NB4 (cell line): ENCODE measurements around the gene CAMTA1.

Source experiments
- DNase-seq: peaks from one replicate; pipeline ENCODE4 v3.0.0; 2010; ENCODE audit warnings: low read depth
- H3K4me3 ChIP-seq: one replicate; pipeline ENCODE4 v1.5.1; 2011; ENCODE audit warnings: mild to moderate bottlenecking, low read depth, low read length, moderate library complexity
- MYC ChIP-seq: IDR thresholded peaks from 2 replicates; pipeline ENCODE4 v1.6.1; 2011; ENCODE audit warnings: low read depth, low read length
- POLR2A ChIP-seq: IDR thresholded peaks from 2 replicates; pipeline ENCODE4 v1.6.1; 2011; ENCODE audit warnings: mild to moderate bottlenecking; ENCODE audit not compliant: insufficient read length; ENCODE audit errors: extremely low read depth
- TF ChIP-seq, protein P1 (sequence below): IDR thresholded peaks from one replicate; pipeline ENCODE4 v1.5.1; 2012; ENCODE audit warnings: low read depth, low read length
- TF ChIP-seq, protein P2 (sequence below): IDR thresholded peaks from 2 replicates; pipeline ENCODE4 v1.6.1; 2011; ENCODE audit warnings: low read depth, low read length

Gene CAMTA1

DNA sequence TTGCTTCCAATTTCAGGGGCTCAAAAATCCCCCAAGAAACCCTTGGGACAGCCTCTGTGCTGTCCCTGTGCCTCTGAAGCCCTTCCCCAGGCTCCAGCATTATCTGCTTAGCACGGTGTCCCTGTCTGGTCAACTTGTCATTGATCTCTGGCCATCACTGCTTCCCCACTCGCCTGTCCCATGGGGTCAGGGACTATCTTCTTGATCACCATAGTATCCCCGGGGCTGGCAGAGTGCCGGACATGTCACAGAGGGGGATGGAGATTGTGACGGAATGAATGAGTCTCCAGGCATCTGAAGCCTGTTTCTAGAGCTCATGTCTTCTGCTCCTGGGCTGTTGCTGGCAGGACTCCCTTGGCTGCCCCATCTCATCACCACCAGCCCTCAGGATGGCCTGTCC is 886.4 kb downstream of the CAMTA1 start:
- TF ChIP-seq MYC, result no peak
- no peak for TF ChIP-seq POLR2A
- TF ChIP-seq, protein P1, sequence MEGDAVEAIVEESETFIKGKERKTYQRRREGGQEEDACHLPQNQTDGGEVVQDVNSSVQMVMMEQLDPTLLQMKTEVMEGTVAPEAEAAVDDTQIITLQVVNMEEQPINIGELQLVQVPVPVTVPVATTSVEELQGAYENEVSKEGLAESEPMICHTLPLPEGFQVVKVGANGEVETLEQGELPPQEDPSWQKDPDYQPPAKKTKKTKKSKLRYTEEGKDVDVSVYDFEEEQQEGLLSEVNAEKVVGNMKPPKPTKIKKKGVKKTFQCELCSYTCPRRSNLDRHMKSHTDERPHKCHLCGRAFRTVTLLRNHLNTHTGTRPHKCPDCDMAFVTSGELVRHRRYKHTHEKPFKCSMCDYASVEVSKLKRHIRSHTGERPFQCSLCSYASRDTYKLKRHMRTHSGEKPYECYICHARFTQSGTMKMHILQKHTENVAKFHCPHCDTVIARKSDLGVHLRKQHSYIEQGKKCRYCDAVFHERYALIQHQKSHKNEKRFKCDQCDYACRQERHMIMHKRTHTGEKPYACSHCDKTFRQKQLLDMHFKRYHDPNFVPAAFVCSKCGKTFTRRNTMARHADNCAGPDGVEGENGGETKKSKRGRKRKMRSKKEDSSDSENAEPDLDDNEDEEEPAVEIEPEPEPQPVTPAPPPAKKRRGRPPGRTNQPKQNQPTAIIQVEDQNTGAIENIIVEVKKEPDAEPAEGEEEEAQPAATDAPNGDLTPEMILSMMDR, result no peak
- TF ChIP-seq, protein P2, sequence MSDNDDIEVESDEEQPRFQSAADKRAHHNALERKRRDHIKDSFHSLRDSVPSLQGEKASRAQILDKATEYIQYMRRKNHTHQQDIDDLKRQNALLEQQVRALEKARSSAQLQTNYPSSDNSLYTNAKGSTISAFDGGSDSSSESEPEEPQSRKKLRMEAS, result no peak
- no peak for DNase-seq
- H3K4me3 ChIP-seq, result no peak overlapping the region

DNA sequence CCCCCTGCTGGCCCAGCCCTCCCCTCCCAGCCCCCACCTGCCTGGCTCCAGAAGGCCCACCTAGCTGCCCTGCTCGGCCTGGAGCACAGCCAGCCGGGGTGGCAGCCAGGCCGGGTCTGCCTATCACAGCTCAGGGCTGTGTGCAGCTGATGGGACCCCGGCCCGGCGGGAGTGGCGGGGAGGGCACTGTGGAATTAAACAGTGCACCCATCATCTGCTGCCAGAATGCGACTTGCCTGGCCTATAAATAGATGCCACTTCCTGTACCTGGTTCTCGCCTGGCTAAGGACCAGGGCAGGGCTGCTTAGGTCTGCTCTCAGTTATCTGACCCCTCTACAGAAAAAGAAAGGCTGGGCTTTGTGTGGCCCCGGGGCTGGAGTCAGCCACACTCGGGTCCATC is 887.6 kb downstream of the CAMTA1 start:
- no peak for DNase-seq
- no peak overlapping the region for H3K4me3 ChIP-seq
- TF ChIP-seq MYC (no peak), POLR2A (no peak)
- TF ChIP-seq, protein P1, result no peak
- TF ChIP-seq, protein P2, result no peak

DNA sequence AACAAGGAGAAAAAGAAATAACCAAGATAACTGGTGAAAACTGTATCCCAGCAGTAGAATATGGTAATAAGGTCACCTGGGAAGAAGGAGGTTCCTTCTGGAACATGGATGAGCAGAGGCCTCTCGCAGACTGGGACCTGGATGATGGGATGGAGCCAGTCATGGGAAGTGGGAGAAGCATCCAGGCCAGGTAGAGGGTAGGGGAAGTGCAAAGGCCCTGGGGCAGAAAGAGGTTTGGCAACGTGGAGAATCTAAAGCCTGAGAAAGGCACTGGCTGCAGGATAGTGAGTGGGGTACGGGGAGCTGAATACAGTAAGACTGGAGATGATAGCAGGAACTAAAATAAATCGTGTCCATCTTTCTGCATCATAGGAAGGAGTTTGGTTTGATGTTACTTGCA is 889.7 kb downstream of the CAMTA1 start:
- no peak for DNase-seq
- no peak for TF ChIP-seq MYC
- no peak overlapping the region for H3K4me3 ChIP-seq

DNA sequence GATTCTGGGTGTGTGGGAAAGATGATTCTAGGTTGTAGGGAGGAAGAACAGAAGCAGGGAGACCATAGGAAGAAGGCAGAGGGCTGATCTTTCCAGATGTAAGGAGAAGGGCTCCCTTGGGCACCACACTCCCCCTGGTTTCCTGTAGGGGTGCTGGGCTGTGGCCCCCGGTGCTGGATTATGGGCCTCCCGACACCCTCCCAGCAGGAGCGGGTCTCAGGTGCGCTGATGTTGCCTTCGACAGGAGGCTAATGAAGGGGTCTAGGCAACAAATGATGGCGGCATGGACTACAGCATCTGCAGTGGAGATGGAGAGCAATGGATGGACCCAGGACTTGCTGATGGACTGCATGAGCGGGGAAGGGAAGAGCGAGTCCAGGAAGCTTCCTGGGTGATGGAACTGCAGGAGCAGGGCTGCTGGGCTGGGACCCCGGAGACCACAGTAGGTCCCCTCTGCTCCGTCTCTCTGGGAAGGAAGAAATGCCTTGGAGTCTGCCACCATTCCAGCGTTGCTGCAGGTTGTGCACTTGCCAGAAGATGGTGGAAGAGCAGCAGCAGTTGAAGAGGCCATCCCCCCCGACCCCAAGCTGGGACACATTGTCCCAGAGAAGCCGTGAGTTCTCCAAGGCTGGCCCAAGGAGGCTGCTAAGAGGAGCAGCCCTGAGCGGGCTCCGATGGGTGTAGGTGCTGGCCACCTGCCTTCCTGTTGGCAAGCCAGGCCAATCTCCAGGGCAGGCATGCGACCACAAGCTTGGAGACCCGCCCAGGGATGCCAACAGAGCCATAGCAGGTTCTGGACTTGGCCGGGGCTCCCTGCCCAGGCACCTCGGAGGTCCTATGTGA is 890.4 kb downstream of the CAMTA1 start:
- no peak overlapping the region for H3K4me3 ChIP-seq
- TF ChIP-seq, protein P2, result no peak
- TF ChIP-seq POLR2A, result no peak
- no peak for TF ChIP-seq MYC
- TF ChIP-seq, protein P1, result no peak
- no peak for DNase-seq

DNA sequence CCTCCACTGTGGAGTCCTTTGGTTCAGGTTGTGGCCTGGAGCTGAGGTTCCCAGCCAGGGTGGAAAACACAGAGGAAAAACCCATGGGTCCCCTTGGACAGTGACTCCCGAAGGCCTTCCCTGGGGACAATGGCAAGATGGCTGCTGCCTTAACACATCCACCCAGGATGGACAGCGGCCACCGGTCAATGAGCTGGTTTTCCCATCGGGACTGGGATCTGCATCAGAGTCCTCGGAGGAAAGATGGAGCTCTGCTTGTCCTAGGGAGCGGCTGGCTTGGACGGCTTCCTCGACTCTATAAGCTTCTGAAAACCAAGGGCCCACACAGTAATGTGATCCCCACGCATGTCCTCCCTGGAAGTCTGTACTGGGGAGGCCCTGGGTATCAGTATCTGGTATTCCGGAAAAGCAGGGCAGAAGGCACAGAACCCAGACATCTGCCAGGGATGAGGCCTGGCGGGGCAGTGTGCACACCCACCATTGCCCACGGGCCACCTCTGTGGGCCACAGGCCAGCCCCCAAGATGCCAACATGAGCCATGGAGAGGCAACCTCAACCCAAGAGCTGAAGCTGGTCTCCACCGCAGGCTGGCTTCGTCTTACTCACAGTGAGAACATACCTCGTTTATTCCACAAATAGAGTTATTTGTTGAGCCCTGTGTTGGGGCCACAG is 891.2 kb downstream of the CAMTA1 start:
- DNase-seq, result no peak
- TF ChIP-seq POLR2A (no peak), MYC (no peak)
- TF ChIP-seq, protein P1, result no peak
- TF ChIP-seq, protein P2, result no peak
- H3K4me3 ChIP-seq, result no peak overlapping the region

DNA sequence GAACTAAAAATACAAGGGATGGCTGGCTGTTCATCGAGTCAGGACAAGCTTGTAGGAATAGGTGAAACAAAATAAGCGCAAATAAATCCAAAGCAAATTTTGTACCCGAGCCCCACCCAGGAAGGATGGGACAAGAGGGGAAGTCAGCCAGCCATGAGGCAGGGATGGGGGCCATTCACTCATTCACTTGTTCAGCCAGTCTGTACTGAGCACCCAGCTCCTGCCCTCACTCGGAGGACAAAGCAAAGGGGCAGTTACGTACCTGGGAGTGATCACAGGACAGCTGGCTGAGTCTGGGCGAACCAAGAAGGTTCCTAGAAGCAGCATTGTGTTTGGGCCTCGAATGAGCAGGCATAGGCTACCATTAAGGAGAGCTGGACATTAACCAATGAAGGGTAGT is 891.9 kb downstream of the CAMTA1 start:
- DNase-seq, result no peak
- no peak for TF ChIP-seq POLR2A
- TF ChIP-seq MYC, result no peak
- TF ChIP-seq, protein P2, result no peak
- TF ChIP-seq, protein P1, result no peak
- H3K4me3 ChIP-seq, result no peak overlapping the region
